ENCODE measurements around the gene ANO3. TPM values are rescaled to one million over a fixed set of nuclear protein-coding genes. Genes with fewer than 3 reads are reported as not detected.

Gene ANO3
- total and polyA plus RNA-seq, 2 of the 8 experiments (the other 6 are each of a cell fraction or from before 2014, with no cell fraction given): not detected

DNA sequence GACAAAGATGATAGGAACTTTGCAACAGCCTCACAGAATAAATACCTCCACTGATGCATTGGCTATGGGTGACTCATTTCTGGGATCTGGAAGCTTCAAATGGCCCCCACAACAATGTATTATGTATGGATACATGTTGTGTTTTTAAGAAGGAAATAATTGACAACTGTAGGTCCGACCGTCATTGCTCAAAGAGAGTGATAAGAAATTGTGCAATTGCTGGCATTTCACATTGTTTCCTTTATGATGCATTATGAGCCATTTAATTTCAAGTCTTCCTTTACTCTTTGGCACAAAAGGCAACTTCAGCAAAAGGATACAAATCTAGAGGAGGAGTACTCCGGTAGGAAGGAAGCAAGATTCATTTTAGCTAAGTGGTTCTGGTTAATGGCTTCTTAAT is 2.0 kb downstream of the ANO3 start (continued):
- TF ChIP-seq TAF1 (IDR thresholded peaks at IDR 0.05; ENCODE audit: low read depth, low read length): no peak

DNA sequence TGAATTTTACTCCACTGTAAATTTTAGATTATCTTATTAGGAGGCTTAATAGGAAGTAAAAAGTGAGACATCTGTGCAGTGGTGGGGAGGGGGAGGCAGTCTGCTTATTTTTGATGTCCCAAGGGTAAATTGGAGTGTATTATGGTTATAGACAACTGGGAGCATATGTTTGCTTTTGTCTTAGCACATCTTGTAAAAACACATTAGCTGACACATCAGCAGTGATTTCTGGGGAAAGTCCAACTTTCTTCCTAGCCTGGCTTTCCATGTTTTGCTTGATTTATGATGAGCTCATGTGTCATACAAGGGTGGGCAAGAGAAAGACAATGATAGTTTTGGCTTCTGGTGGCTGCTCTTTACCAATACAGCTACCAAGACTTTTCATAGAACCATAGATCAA is 4.0 kb downstream of the ANO3 start:
- H3K79me1 ChIP-seq (ENCODE audit: low read depth, low read length): no peaks in the 10 kb centered on the region
- H3K4me2 ChIP-seq (ENCODE audit: insufficient read depth in 1 of 2, low read depth in 2 of 2, low read length in 2 of 2): no peak overlapping the region
- H3K23me2 ChIP-seq (ENCODE audit: low read depth, low read length): no peaks in the 10 kb centered on the region
- H2AFZ ChIP-seq (ENCODE audit: low read length): no peak overlapping the region
- H2BK120ac ChIP-seq (replicated peaks; ENCODE audit: low read depth, low read length): no peak overlapping the region
- no peaks in the 10 kb centered on the region for H3K79me2 ChIP-seq (ENCODE audit: control insufficient read depth in 1 of 2, insufficient read depth in 2 of 2, low read length in 2 of 2)
- no peak overlapping the region for H2BK12ac ChIP-seq (ENCODE audit: low read depth, low read length)
- no peaks in the 10 kb centered on the region for H3K36me3 ChIP-seq (ENCODE audit: control insufficient read depth in 2 of 4, insufficient read depth in 4 of 4, low read length in 3 of 4)
- no peaks in the 10 kb centered on the region for H4K20me1 ChIP-seq (replicated peaks in 1 of 2; ENCODE audit: control insufficient read depth in 1 of 2, insufficient read depth in 2 of 2, low read length in 2 of 2)
- H3K9me3 ChIP-seq (ENCODE audit: insufficient read depth in 2 of 2, low read depth in 1 of 2, low read length in 1 of 2): no peaks in the 10 kb centered on the region
- H3K27me3 ChIP-seq (replicated peaks in 1 of 4; ENCODE audit: control insufficient read depth in 3 of 4, extremely low read depth in 1 of 4, insufficient read depth in 3 of 4, low read length in 3 of 4): no peaks in the 10 kb centered on the region
- no peak overlapping the region for H2AK5ac ChIP-seq (ENCODE audit: low read depth, low read length)
- H3K18ac ChIP-seq (ENCODE audit: extremely low read depth, low read length): no peak overlapping the region
- no peak overlapping the region for H4K8ac ChIP-seq (ENCODE audit: extremely low read depth, insufficient read depth, low read length)
- H3K4ac ChIP-seq (replicated peaks; ENCODE audit: insufficient read length, low read depth, low read length): no peak overlapping the region
- no peak overlapping the region for H3K4me3 ChIP-seq (ENCODE audit: extremely low read depth in 1 of 4, insufficient read depth in 2 of 4, low read depth in 3 of 4, low read length in 4 of 4)
- no peak overlapping the region for H2BK15ac ChIP-seq (ENCODE audit: low read length)
- no peak overlapping the region for H4K91ac ChIP-seq (replicated peaks; ENCODE audit: insufficient read length, low read length)
- no peak overlapping the region for H3K27ac ChIP-seq (ENCODE audit: low read depth, low read length)
- H3K9ac ChIP-seq (replicated peaks in 1 of 4; ENCODE audit: extremely low read depth in 1 of 4, low read depth in 3 of 4, low read length in 3 of 4): no peak overlapping the region
- H2BK5ac ChIP-seq (ENCODE audit: low read depth, low read length): no peak overlapping the region
- H3K14ac ChIP-seq (ENCODE audit: insufficient read length): no peak overlapping the region
- H3K56ac ChIP-seq (replicated peaks; ENCODE audit: insufficient read length, low read depth, low read length): no peak overlapping the region
- CTCF ChIA-PET (ENCODE audit: partially characterized antibody): no interaction called here
- no peak overlapping the region for H2BK20ac ChIP-seq (ENCODE audit: low read length)
- H3K4me1 ChIP-seq (replicated peaks in 1 of 4; ENCODE audit: control insufficient read depth in 3 of 4, insufficient read depth in 4 of 4, low read length in 3 of 4): peaks cover 0 to 6% (median 3%) of the 10 kb centered on the region in 4 experiments; a peak in 3 of 7 replicates
- TF ChIP-seq SP4 (IDR thresholded peaks at IDR 0.05; ENCODE audit: low read length): no peak
- TF ChIP-seq NANOG (IDR thresholded peaks at IDR 0.05; ENCODE audit: insufficient read depth, low read depth, low read length, poor library complexity, severe bottlenecking): no peak
- no peak for TF ChIP-seq RBBP5 (IDR thresholded peaks at IDR 0.05; ENCODE audit: borderline replicate concordance, low read depth, low read length)
- TF ChIP-seq KDM1A (IDR thresholded peaks at IDR 0.05; ENCODE audit: borderline replicate concordance, low read length): no peak
- no peak for TF ChIP-seq BCL11A (IDR thresholded peaks at IDR 0.05; ENCODE audit: low read depth in 2 of 2, low read length in 2 of 2)
- TF ChIP-seq NRF1 (IDR thresholded peaks at IDR 0.05; ENCODE audit: low read depth, low read length): no peak
- DNase-seq (ENCODE audit: low read depth in 1 of 2, low spot score in 2 of 2) (no peak), FAIRE-seq (no peak)
- POLR2A ChIA-PET (ENCODE audit: partially characterized antibody): no interaction called here
- no peak overlapping the region for H3K23ac ChIP-seq (ENCODE audit: insufficient read length)
- no peak overlapping the region for H4K5ac ChIP-seq (ENCODE audit: insufficient read length, low read depth, low read length)
